Activated CD4-positive, alpha-beta T cell treated with anti-CD3 and anti-CD28 coated beads, Interleukin-2, amount 10 ng/mL, durations not matched to agents 24 days and 14 days (primary cell): ENCODE measurements around the gene CRIP3. TPM values are rescaled to one million over a fixed set of nuclear protein-coding genes. Genes with fewer than 3 reads are reported as not detected.

ENCODE experiments used
- DNase-seq: peaks from one replicate; pipeline ENCODE4 v3.0.0; 2022
- H3K27ac Mint-ChIP-seq: one replicate; pipeline ENCODE4 v1.8.0; 2022; ENCODE audit warnings: mild to moderate bottlenecking, mixed read lengths
- H3K27me3 Mint-ChIP-seq: one replicate; pipeline ENCODE4 v1.8.0; 2022; ENCODE audit warnings: mixed read lengths
- H3K36me3 Mint-ChIP-seq: one replicate; pipeline ENCODE4 v1.8.0; 2022; ENCODE audit warnings: low read depth, mild to moderate bottlenecking, mixed read lengths
- H3K4me1 Mint-ChIP-seq: one replicate; pipeline ENCODE4 v1.8.0; 2021; ENCODE audit warnings: mixed read lengths
- H3K4me3 Mint-ChIP-seq: one replicate; pipeline ENCODE4 v1.8.0; 2022; ENCODE audit warnings: mild to moderate bottlenecking, moderate library complexity, mixed read lengths
- H3K9me3 Mint-ChIP-seq: one replicate; pipeline ENCODE4 v1.8.0; 2021; ENCODE audit warnings: mixed read lengths
- intact Hi-C: fragments of 100-400 bp; cut with micrococcal nuclease; formaldehyde crosslinking; loops from one replicate; pipeline ENCODE4 v1.15.1; 2023
- total RNA-seq: library from RNA; stranded (reverse); gene quantifications from 2 replicates; pipeline ENCODE4 v1.2.3, GENCODE V29; 2022

The CRIP3 gene
- total RNA-seq, 1 donor from 2014 or later, result 0.79 TPM

DNA sequence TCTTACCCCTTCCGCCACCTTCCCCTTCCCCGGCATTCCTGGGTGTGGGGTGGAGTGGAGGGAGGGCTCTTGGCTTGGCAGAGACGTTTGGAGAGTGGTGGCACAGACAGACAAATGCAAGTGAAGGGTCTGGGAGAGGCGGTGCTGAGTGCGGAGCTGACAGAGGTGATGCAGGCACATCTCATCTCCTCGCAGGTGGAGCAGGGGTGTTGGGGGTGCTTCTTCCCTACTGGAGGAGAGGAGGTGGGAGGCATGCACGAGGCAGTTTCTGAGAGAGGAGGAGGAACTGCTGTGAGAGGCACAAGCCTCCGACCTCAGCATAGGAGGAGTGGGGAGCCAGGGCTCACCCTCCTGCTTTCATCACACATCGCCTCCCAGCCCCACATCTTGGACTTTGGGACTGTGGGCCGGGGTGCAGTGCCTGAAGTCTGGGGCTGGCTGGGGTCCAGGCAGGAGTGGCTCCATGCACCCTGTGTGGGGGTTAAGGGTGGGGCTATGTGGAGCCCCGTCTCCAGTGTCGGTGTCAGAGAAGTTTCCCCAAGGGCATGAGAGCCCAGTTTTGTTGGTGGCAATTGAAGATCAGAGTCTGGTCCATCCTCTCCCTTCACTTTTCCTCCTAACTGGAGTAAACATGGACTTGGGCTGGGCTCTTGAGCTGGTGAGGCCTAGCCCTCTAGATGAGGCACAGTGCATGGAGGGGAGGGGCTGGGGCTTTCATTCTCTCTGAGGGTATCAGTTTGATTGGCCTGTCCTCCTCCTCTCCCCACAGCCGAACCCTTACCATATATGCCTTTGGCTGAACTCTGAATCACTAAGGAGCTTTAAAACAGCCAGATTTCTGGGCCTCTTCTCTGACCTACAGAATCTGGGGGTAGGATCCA is 30.7 kb downstream of the CRIP3 start:
- H3K9me3 Mint-ChIP-seq, result no peaks in the 10 kb centered on the region
- H3K36me3 Mint-ChIP-seq, result peaks cover 3% of the 10 kb centered on the region
- peaks cover 12% of the 10 kb centered on the region for H3K4me1 Mint-ChIP-seq
- intact Hi-C loops, result no loop called here
- no peak overlapping the region for H3K4me3 Mint-ChIP-seq
- no peak overlapping the region for H3K27ac Mint-ChIP-seq
- peaks cover 64% of the 10 kb centered on the region for H3K27me3 Mint-ChIP-seq
- DNase-seq, result no peak

DNA sequence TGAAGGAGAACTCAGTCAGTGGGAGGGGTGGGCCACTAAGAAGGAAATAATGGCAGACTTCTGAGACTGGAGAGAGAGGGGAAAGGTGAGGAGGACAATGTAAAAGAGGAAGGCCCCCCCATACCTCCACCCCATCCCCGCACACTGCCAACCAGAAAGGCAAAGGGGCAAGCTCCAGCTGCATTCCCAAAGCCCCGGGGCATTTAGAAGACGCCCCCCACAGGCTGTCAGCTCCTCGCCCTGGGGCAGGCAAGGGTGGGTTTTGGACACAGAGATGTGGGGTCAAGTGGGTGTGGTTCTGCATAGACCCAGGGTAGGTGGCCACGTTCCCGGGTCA is 31.4 kb downstream of the CRIP3 start:
- DNase-seq, result no peak
- Mint-ChIP-seq H3K36me3 (peaks cover 3% of the 10 kb centered on the region), H3K4me3 (peak overlapping the region; percentile 22), H3K27ac (no peak overlapping the region), H3K27me3 (peaks cover 66% of the 10 kb centered on the region), H3K9me3 (no peaks in the 10 kb centered on the region), H3K4me1 (peaks cover 12% of the 10 kb centered on the region)
- intact Hi-C loops, result no loop called here

DNA sequence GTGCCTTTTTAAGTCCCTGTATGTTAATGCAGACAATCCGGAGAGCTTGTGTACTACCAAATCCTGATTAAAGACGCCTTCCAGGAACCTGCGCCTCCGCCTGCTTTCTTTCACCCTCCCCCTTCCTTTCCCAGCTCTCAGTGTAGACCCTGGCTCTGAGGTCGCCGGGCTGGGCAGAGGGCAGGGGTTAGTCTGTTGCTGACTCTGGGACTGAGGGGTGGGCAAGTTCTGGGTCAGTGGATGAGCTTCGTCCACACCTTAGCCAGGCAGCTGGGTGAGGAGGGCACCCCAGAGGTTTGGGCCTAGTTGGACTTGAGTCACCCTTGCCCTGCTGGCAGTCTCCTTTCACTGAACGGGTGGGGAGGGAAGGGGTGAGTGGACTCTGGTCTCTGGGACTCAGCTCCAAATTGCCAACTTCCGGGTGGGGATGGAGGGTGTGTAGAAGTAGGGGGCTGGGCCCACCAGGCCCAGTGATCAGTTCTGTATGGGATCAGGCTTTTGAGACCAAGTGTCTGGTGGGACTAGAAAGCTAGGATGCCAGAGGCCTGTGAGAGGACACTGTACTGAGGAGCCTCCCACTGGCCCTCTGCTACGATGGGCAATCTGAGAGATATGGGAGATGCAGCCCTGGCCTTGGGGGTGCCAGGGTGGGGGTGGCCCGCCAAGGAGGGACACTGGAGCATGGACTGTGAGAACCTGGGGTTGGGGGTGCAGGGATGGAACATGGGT is 31.9 kb downstream of the CRIP3 start:
- no peaks in the 10 kb centered on the region for H3K9me3 Mint-ChIP-seq

DNA sequence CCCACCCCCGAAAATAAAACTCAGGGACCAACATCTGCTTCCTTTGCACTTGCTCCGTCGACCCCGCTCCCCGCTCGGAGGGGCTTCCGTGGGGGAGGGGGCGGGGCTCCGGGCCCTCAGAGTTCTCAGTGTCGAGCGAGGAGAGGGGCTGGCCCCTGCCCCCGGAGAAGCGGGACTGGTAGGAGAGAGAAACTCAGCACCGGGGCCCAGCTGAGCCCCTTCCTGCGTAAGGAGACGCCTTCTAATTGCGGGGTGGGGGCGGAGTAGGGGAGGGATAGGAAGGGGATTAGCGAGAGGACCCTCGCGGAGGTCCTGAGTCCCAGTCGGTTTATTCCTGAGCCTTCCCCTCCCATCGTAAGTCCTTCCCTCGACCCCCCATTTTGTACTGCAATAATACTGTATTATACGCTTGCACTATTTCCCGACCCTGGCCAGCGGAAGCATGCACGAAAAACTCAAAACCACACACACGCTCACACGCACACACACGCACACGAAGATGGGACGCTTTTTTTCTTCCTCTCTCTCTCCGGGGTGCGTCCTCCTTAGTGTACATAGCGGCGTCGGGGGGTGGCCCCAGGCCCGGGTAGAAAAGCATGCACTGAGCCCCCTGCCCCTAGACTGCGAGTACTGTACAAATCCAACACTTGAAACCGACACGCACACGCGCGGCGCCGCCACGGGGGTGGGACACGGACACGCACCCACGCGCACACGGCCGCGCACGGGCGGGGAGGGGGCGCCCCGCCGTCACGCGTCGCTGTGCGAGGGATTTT is 32.6 kb downstream of the CRIP3 start:
- peak overlapping the region; percentile 84 for H3K4me3 Mint-ChIP-seq
- peaks cover 66% of the 10 kb centered on the region for H3K27me3 Mint-ChIP-seq
- intact Hi-C loops, result no loop called here
- H3K9me3 Mint-ChIP-seq, result no peaks in the 10 kb centered on the region
- peaks cover 12% of the 10 kb centered on the region for H3K4me1 Mint-ChIP-seq
- peak overlapping the region; percentile 68 for H3K27ac Mint-ChIP-seq
- H3K36me3 Mint-ChIP-seq, result peaks cover 3% of the 10 kb centered on the region
- DNase-seq, result peak; percentile 79

More for the DNA sequence above, 31.9 kb downstream of the CRIP3 start:
- H3K27me3 Mint-ChIP-seq, result peaks cover 69% of the 10 kb centered on the region
- DNase-seq, result no peak
- H3K36me3 Mint-ChIP-seq, result peaks cover 3% of the 10 kb centered on the region
- peaks cover 12% of the 10 kb centered on the region for H3K4me1 Mint-ChIP-seq
- intact Hi-C loops, result no loop called here
- H3K27ac Mint-ChIP-seq, result no peak overlapping the region
- peak overlapping the region; percentile 84 for H3K4me3 Mint-ChIP-seq

DNA sequence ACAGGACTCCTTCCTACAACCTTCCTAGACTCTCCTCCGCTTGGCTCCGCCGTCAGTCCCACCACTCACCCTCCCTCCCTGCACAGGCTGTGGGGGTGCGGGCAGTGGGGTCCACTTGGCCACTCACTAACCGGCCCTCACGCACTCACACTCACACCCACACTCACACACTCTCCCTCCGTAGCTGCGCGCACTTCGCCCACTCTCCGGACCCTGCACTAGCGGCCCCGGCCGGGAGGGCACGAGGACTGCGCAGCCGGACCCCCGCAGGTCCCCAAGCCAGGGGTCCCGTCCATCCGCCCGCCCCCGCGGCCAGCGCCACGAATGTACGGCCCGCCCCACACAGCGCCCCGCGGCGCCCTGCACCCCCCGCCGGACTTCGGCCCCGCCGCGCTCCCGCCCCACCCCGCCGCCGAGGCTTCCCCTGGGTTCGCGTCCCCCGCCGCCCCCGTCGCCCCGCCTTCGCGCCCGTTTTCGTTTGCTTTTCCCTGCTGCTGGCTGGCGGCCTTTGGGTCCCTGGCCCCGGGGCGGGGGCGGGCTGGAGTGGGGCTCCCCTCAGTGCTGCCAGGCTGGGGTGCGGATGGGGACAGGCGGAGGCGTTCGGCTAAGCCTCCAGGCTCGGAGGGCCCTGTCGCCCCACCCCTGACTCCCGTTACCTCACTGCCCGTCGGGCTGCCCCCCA is 33.6 kb downstream of the CRIP3 start:
- peak; percentile 78 for DNase-seq
- H3K4me1 Mint-ChIP-seq, result peaks cover 12% of the 10 kb centered on the region
- intact Hi-C loops, result no loop called here
- no peaks in the 10 kb centered on the region for H3K9me3 Mint-ChIP-seq
- H3K36me3 Mint-ChIP-seq, result peaks cover 3% of the 10 kb centered on the region
- no peak overlapping the region for H3K27ac Mint-ChIP-seq
- peaks cover 68% of the 10 kb centered on the region for H3K27me3 Mint-ChIP-seq
- peak overlapping the region; percentile 84 for H3K4me3 Mint-ChIP-seq

DNA sequence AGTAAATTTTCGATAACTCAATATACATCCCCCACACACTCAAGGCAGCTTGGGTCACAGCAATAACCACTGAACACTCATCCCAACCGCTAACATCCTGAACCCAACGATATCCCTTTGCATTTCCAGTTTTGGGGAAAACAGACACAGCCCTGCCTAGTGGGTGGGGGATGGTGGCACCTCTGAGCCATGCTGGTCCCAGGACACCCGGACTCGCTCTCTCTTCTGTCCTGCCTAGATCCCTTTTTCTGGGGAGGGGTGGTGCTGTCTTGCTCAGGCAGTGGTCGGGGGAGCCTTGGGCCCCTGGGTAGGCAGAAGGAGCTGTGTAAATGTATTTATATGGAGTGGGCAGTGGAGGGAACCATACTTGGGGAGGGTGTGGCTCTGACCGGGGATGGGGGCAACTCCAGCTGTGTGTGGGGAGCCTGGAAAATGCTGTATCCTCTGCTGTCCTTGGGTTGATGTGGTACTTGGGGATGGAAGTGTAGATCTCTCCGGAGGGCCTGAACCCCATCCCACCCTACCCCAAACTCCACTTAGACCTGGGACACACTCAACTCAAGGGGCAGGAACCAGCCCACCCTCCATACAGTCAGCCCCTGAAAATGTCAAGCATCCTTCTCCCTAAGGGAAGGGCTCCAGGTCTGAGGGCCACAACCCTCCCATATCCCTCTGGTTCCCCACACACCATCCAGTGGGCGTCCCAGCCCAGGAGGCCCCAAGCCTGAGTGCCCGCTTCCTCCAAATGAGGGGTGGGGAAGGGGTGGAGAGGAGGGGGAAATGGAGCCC is 34.3 kb downstream of the CRIP3 start:
- intact Hi-C loops, result no loop called here
- Mint-ChIP-seq H3K27ac (no peak overlapping the region), H3K4me1 (peaks cover 12% of the 10 kb centered on the region)

DNA sequence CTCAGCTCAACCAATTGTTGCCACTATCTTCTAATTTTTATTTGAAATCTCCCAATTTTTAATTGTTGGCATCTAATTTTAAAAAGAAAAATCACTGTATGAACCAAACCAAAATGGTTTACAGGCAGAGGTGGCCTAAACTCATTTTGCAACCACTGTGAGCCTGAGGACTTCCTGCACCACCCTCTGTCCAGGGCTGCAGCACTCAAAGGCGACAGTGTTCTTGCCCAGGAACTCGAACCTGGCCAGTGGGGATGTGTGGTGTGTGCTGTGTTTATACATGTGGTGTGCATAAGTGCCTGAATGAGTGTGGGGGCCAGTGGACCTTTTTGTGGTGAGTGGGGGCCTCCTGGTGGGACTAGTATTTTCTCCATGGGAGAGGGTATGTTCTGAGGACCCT is 34.9 kb downstream of the CRIP3 start:
- no peak for DNase-seq
- Mint-ChIP-seq H3K4me1 (peaks cover 17% of the 10 kb centered on the region), H3K27me3 (peaks cover 72% of the 10 kb centered on the region), H3K9me3 (no peaks in the 10 kb centered on the region), H3K36me3 (peaks cover 3% of the 10 kb centered on the region), H3K27ac (no peak overlapping the region), H3K4me3 (no peak overlapping the region)
- intact Hi-C loops, result no loop called here

More for the DNA sequence above, 34.3 kb downstream of the CRIP3 start:
- H3K36me3 Mint-ChIP-seq, result peaks cover 3% of the 10 kb centered on the region
- peaks cover 69% of the 10 kb centered on the region for H3K27me3 Mint-ChIP-seq
- H3K4me3 Mint-ChIP-seq, result peak overlapping the region; percentile 59
- H3K9me3 Mint-ChIP-seq, result no peaks in the 10 kb centered on the region
- DNase-seq, result no peak

DNA sequence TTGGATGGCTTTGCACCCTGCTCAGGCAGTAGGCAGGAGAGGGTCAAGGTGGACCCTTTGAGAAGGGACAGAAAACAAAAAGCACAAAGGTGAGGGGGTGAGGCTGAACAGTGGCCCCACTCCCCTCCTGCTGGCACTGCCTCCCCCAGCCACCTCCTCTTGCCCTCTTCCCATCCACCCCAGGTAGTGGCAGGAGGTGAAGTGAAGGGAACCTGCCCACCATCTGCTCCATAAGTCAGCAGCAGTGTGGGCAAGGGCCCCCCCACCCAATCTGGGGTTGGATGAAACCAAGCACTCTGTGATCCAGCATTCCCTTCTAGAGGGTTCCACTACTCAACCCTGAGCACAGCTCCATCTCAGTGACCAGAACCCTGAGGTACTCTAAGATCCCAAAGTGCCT is 36.7 kb downstream of the CRIP3 start:
- Mint-ChIP-seq H3K27ac (no peak overlapping the region), H3K4me3 (no peak overlapping the region), H3K27me3 (peaks cover 63% of the 10 kb centered on the region), H3K9me3 (no peaks in the 10 kb centered on the region), H3K36me3 (peaks cover 3% of the 10 kb centered on the region), H3K4me1 (peaks cover 17% of the 10 kb centered on the region)
- intact Hi-C loops, result no loop called here
- DNase-seq, result no peak

DNA sequence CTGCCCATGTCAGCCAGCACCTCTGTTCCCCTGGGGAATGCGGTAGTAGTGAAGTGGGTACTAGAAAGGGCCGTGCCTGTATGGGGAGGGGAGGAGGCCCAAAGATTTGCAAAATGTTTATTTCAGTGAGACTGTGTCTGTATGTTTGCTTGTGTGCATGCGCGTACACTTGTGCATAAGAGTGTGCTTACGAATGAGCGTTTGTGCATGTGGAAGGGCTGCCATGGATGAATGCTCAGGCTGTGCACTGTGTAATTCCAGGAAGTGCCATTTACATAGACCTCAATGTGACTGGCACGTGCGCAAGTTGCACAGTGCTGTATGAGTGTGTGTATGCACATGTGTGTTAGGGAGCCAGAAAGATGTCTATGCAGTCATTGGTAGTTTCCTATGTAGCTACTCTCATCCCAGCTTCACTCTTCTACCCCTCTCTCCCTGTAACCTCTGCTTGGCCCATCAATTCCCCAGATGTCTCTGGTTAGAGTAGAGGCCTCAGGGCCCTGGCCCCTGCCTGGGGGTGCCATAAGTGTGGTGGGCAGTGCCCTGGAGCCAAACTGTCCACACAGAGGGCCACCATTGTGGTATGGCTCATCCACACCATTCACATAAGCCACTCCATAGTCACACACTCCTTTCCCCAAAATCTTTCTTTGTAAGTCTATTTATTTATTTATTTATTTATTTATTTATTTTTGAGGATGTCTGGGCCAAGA is 37.4 kb downstream of the CRIP3 start:
- H3K4me3 Mint-ChIP-seq, result no peak overlapping the region
- no peaks in the 10 kb centered on the region for H3K9me3 Mint-ChIP-seq
- H3K27ac Mint-ChIP-seq, result no peak overlapping the region
- peaks cover 13% of the 10 kb centered on the region for H3K4me1 Mint-ChIP-seq
- intact Hi-C loops, result no loop called here
- H3K27me3 Mint-ChIP-seq, result peaks cover 58% of the 10 kb centered on the region
- no peak for DNase-seq
- H3K36me3 Mint-ChIP-seq, result peaks cover 3% of the 10 kb centered on the region

DNA sequence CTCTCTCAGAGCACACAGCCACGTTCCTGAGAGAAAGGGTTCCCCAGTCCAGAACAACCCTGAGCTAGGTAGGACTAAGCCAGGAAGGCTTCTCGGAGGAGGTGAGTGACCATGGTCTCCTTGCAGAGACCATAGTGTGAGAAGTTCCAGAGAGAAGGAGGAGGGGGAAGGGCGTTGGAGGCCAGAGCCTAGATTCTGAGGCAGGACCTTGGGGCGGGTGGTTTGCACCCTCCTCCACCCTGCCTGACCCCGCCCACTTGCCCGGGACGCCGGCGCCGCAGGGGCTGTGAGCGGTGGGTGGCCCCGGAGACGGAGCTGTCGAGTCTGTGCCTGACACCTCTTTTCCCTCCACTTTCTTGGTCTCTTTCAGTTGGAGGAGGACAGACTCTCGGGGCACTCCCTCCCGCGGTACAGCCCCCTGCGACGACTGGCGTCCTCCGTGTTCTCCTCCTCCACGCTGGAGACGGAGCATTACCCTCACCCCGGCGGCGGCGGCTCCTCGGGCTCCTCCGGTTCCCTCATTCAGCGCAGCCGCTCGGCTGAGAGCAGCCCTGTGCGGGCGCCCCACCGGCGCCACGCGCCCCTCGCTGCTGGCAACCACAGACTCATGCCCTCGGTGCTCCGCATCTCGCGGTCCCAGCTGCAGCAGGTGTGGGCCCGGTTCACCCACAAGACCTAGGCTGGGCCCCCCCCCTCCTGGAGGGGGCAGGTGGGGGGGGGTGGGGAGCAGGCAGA is 39.2 kb downstream of the CRIP3 start:
- Mint-ChIP-seq H3K27me3 (peaks cover 45% of the 10 kb centered on the region), H3K9me3 (no peaks in the 10 kb centered on the region), H3K4me3 (peak overlapping the region; percentile 70), H3K36me3 (no peaks in the 10 kb centered on the region), H3K27ac (no peak overlapping the region), H3K4me1 (peaks cover 8% of the 10 kb centered on the region)
- intact Hi-C loops, result loop anchor here (5.0 kb wide), 1 partner anchor 63 kb away; no protein-coding TSS in a partner anchor
- DNase-seq, result peak; percentile 84

DNA sequence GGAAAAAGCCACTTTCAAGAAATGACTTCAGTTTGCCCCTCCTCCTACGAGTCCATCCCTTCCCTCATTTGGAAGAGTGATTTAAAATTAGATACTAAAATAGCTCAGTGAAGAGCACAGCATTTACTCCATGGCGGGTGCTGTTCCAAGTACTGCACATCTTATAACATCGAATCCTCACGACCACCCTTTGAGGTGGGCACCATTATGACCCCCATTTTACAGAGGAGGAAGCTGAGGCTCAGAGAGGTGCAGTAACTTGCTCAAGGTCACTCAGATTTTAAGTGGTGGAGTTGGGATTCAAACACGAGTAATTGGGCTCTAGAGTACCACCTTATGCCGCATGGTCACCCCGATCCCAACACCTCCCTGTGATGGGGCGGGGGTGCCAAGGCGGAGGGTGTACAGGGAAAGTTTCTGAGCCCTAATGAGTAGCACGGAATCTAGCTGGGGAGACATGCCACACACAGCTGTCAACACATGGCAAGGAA is 39.8 kb downstream of the CRIP3 start:
- H3K27me3 Mint-ChIP-seq, result peaks cover 38% of the 10 kb centered on the region
- no peaks in the 10 kb centered on the region for H3K9me3 Mint-ChIP-seq
- peak overlapping the region; percentile 70 for H3K4me3 Mint-ChIP-seq
- no peak for DNase-seq
- intact Hi-C loops, result loop anchor here (5.0 kb wide), 1 partner anchor 63 kb away; no protein-coding TSS in a partner anchor
- H3K36me3 Mint-ChIP-seq, result no peaks in the 10 kb centered on the region
- no peak overlapping the region for H3K27ac Mint-ChIP-seq
- H3K4me1 Mint-ChIP-seq, result peaks cover 8% of the 10 kb centered on the region

DNA sequence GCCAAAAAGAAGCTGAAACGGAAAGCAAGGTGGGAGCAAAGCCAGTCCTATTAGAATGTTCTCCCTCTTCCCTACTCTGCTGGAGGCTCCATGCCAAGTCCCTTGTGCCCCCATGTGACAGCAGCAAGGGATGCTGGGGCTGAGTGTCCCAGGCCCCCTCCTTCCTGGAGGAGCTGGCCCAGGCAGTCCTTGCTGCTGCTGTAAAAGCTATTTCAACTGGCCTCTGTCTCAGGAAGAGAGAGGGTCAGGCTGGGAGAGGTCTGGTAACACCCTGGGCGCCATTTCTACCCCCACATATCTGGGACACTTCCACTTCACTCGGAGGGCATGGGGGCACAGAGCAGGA is 40.3 kb downstream of the CRIP3 start:
- H3K27ac Mint-ChIP-seq, result no peak overlapping the region
- H3K4me3 Mint-ChIP-seq, result no peak overlapping the region
- no peaks in the 10 kb centered on the region for H3K36me3 Mint-ChIP-seq

More for the DNA sequence above, 40.3 kb downstream of the CRIP3 start:
- peaks cover 35% of the 10 kb centered on the region for H3K27me3 Mint-ChIP-seq
- no peak for DNase-seq
- intact Hi-C loops, result loop anchor here (5.0 kb wide), 1 partner anchor 64 kb away; no protein-coding TSS in a partner anchor
- no peaks in the 10 kb centered on the region for H3K9me3 Mint-ChIP-seq
- H3K4me1 Mint-ChIP-seq, result peaks cover 8% of the 10 kb centered on the region
